Measurements from ENCODE around the gene UFM1.

Gene UFM1

GRCh38 chr13:38409771-38410170, 60.1 kb downstream of the UFM1 start:
- no peak for DNase-seq (ENCODE audit: low read depth)
- H3K4me3 ChIP-seq (ENCODE audit: control insufficient read depth, low read depth, low read length), result no peak overlapping the region
- TF ChIP-seq, protein P1, sequence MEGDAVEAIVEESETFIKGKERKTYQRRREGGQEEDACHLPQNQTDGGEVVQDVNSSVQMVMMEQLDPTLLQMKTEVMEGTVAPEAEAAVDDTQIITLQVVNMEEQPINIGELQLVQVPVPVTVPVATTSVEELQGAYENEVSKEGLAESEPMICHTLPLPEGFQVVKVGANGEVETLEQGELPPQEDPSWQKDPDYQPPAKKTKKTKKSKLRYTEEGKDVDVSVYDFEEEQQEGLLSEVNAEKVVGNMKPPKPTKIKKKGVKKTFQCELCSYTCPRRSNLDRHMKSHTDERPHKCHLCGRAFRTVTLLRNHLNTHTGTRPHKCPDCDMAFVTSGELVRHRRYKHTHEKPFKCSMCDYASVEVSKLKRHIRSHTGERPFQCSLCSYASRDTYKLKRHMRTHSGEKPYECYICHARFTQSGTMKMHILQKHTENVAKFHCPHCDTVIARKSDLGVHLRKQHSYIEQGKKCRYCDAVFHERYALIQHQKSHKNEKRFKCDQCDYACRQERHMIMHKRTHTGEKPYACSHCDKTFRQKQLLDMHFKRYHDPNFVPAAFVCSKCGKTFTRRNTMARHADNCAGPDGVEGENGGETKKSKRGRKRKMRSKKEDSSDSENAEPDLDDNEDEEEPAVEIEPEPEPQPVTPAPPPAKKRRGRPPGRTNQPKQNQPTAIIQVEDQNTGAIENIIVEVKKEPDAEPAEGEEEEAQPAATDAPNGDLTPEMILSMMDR (IDR thresholded peaks at IDR 0.05; ENCODE audit: control insufficient read depth, insufficient read depth, low read depth, low read length, missing control alignments), result no peak

GRCh38 chr13:38412266-38412665, 62.6 kb downstream of the UFM1 start:
- H3K4me3 ChIP-seq (ENCODE audit: control insufficient read depth, low read depth, low read length), result no peak overlapping the region
- TF ChIP-seq, protein P1 (IDR thresholded peaks at IDR 0.05; ENCODE audit: control insufficient read depth, insufficient read depth, low read depth, low read length, missing control alignments), result no peak
- no peak for DNase-seq (ENCODE audit: low read depth)
